GM13976 (cell line): ENCODE results near the gene RALB.

Source experiments
- DNase-seq: peaks from one replicate; pipeline ENCODE4 v3.0.0; 2012; ENCODE audit warnings: low spot score
- in situ Hi-C: fragments of 300-500 bp; cut with MboI; formaldehyde crosslinking; loops from one replicate; pipeline ENCODE4 v1.12.0; 2022; ENCODE audit warnings: low sequenced_read_pairs, mixed read lengths, inconsistent platforms; ENCODE audit not compliant: unreplicated experiment
- TF ChIP-seq, protein P1 (sequence below): IDR thresholded peaks from 2 replicates; pipeline ENCODE4 v1.5.1; 2012; ENCODE audit warnings: borderline replicate concordance, mild to moderate bottlenecking; ENCODE audit not compliant: insufficient read depth; ENCODE audit errors: extremely low read depth, missing control alignments, control extremely low read depth

The RALB gene

DNA sequence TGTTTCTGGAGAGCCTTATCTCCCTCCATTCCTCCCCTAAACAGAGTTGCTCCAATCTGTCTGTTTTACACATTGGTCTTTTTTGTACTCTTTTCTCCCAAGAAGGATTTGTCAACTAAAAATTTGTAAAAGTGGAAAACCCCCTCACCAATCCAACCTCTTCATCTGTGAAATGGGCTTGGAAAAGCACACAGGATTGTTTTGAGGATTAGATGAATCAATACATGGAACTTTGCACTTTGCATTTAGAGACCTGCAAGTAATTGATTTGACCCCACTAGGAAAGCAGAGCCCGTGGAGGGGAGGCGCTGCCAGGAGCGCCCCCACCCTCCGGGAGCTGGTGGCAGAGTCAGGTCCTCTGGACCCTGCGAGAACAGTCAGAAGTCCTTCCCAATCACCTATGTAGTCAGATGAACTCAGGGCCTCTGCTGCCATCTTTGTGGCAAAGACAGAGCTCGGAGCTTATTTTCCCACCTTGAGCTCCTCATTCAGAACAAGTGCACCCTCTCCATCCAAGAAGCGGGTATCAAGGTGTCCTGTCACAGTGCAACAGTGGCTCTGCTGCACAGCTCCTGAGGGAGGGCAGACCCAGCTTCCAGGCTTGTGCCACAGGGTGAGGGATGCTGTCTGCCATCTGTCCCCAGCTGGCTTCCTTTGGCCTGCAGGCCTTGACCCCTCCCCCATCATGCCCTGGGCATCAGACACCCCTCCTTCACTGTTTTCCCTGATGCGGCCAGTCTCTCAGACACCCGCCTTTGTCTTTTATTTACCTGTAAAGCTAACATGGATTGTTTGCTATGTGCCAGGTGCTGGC lies 27.7 kb upstream of the RALB start:
- TF ChIP-seq, protein P1, sequence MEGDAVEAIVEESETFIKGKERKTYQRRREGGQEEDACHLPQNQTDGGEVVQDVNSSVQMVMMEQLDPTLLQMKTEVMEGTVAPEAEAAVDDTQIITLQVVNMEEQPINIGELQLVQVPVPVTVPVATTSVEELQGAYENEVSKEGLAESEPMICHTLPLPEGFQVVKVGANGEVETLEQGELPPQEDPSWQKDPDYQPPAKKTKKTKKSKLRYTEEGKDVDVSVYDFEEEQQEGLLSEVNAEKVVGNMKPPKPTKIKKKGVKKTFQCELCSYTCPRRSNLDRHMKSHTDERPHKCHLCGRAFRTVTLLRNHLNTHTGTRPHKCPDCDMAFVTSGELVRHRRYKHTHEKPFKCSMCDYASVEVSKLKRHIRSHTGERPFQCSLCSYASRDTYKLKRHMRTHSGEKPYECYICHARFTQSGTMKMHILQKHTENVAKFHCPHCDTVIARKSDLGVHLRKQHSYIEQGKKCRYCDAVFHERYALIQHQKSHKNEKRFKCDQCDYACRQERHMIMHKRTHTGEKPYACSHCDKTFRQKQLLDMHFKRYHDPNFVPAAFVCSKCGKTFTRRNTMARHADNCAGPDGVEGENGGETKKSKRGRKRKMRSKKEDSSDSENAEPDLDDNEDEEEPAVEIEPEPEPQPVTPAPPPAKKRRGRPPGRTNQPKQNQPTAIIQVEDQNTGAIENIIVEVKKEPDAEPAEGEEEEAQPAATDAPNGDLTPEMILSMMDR = no peak
- DNase-seq = no peak
- in situ Hi-C loops = loop anchor here (10.0 kb wide), 1 partner anchor 70 kb away; no protein-coding TSS in a partner anchor

DNA sequence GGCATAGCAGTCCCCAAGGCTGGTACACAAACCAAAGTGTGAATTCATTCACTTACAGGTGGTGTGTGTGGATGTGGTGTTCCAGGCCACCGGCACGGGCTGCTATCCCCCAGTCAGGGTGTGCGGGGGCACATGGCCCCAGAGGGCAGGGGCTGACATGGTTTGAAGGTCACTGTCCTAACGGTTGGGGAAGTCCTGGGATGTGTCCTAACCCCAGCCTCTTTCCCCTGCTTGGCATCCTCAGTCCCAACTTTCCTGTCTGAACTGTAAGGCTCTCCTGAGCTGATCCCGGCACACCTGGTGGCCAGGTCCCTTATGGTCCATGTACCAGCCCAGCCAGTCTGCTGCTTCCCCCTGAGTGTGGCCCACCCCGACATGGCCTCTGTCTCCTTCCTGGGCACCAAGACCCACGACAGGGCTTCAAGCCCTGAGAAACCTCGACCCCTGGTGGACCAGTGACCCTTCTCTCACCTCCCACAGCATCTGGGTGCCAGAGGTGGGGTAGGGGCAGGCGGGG lies 27.0 kb upstream of the RALB start:
- in situ Hi-C loops = loop anchor here (10.0 kb wide), 1 partner anchor 69 kb away; no protein-coding TSS in a partner anchor
- TF ChIP-seq, protein P1 = no peak
- DNase-seq = no peak

DNA sequence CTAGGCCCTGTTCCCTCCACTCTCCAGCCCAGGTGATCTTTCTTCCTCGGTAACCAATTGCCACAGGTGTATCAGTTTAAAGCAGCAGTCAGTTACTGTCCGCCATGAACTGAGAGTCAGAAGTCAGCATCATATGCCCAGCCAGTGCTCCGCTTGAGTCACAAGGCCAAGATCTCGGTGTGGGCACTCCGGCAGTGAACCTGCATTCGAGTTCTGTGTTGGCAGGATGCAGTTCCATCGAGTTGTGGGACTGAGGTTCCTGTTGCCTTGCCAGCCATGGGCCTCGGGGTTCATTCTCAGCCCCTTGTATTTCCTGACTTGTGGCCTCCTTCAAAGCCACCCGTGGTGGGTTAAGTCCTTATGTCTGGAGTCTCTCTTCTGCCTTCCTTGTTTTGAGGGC lies 26.3 kb upstream of the RALB start:
- TF ChIP-seq, protein P1 = no peak
- in situ Hi-C loops = loop anchor here (10.0 kb wide), 1 partner anchor 68 kb away; no protein-coding TSS in a partner anchor
- no peak for DNase-seq

DNA sequence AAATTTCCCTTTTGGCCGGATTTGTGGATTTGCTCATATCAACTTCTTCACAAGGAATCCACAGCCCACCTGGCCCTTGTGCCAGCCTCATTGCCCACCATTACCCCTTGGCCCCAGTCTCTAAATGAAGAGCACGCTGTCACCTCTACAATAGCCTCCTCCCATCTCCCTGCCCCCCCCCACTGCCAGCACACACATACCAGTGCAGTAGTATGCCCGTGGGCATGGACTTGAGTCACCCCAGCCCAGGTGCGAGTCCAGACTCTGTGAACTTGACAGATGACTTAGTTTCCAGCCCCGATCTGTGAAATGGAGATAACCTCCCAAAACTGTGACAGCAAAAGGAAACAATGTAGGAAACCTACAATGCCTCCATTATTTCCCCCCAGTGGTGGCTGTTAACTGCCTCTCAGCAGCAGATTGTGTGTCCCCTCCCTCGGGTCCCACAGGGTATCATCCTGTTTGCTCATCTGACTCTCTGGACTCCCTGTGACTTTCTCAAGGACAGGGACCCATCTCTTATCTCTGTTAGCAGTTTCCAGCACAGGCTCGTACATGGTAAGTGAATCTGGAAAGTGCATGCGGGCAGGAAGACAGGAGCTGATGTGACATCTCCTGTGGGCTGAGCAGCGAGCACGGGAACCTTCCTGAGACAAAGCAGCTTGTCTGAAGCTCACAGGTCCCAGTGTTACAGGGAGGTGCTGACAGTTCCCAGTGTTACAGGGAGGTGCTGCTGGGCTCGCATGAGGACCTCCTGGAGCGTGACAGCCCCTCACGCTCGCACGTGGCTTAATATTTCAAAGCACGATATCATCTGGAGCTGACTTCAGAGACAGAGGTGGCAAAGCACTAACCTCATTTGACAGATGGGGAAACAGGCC lies 25.3 kb upstream of the RALB start:
- DNase-seq = no peak
- TF ChIP-seq, protein P1 = no peak
- in situ Hi-C loops = loop anchor here (10.0 kb wide), 1 partner anchor 67 kb away; no protein-coding TSS in a partner anchor

DNA sequence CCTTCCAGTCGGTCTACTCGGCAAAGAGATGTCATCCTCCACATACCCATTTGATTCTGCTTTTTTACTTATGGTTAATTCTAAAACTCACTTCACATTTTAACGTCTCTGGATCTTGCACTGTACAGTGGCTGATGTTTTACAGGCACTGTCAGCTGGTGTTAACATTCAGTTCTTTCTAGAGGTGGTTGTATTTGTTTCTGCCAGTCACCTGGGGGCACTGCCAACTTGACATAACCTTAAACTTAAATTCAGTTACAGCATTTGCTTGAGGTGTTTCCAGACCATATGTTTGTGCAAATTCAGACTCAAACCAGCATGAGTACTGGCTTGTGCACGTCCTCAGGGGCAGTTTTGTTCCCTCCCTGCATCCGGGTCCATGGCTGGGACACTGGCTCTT lies 24.1 kb upstream of the RALB start:
- TF ChIP-seq, protein P1 = no peak
- in situ Hi-C loops = loop anchor here (10.0 kb wide), 1 partner anchor 66 kb away; no protein-coding TSS in a partner anchor
- DNase-seq = no peak

DNA sequence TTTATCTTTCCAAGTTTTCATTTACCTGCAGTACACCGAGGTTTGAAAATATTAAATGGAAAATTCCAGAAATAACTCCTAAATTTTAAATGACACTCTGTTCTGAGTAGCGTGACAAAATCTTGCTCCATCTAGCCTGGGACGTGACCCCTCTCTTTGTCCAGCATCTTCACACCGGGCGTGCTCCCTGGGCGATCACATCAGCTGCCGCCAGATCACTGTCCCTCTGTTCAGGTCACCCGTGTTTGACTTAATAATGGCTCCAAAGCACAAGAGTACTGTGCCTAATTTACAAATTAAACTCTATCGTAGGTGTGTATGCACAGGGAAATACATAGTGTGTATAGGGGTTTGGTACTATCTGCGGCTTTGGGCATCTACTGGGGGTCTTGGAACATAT lies 23.3 kb upstream of the RALB start:
- in situ Hi-C loops = loop anchor here (10.0 kb wide), 1 partner anchor 65 kb away; no protein-coding TSS in a partner anchor
- TF ChIP-seq, protein P1 = no peak
- no peak for DNase-seq
